Measurements from ENCODE around the gene CAMK2A.

The CAMK2A gene

DNA sequence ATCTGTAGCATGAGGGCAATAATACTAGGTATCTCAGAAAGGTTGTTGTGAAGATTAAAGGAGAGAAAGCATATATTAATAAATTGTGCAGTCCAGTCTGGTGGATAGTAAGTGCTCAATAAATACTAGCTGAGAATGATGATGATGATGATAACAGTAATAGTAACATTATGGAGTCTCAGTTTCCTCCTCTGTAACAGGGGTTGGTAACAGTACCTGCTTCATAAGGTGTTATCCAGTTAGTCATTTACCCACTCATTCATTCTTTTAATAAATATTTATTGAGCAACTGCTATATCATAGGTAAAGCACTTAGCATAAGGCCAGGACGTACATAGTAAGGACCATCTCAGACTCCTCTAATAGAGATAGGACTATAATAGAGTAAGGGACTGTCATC lies 92.1 kb downstream of the CAMK2A start:
- TF ChIP-seq, protein P1, sequence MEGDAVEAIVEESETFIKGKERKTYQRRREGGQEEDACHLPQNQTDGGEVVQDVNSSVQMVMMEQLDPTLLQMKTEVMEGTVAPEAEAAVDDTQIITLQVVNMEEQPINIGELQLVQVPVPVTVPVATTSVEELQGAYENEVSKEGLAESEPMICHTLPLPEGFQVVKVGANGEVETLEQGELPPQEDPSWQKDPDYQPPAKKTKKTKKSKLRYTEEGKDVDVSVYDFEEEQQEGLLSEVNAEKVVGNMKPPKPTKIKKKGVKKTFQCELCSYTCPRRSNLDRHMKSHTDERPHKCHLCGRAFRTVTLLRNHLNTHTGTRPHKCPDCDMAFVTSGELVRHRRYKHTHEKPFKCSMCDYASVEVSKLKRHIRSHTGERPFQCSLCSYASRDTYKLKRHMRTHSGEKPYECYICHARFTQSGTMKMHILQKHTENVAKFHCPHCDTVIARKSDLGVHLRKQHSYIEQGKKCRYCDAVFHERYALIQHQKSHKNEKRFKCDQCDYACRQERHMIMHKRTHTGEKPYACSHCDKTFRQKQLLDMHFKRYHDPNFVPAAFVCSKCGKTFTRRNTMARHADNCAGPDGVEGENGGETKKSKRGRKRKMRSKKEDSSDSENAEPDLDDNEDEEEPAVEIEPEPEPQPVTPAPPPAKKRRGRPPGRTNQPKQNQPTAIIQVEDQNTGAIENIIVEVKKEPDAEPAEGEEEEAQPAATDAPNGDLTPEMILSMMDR (conservative IDR thresholded peaks at IDR 0.05; ENCODE audit: low read depth, low read length) = no peak
- H3K4me3 ChIP-seq (ENCODE audit: low read length) = no peak overlapping the region
- DNase-seq (ENCODE audit: low read depth) = no peak

DNA sequence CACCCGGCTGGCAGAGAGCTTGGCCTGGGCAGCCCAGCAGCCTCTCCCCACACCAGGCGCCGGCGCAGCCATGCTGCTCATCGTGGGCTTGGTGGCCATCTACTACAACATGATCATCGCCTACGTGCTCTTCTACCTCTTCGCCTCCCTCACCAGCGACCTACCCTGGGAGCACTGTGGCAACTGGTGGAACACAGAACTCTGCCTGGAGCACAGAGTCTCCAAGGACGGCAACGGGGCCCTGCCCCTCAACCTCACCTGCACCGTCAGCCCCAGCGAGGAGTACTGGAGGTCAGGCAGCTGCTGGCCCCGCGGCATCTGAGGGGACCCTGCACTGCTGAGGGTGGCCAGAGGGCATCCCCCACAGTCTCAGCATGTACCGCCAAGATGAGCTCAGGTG lies 92.6 kb downstream of the CAMK2A start:
- no peak overlapping the region for H3K4me3 ChIP-seq (ENCODE audit: low read length)
- no peak for DNase-seq (ENCODE audit: low read depth)
- TF ChIP-seq, protein P1 (conservative IDR thresholded peaks at IDR 0.05; ENCODE audit: low read depth, low read length) = no peak

DNA sequence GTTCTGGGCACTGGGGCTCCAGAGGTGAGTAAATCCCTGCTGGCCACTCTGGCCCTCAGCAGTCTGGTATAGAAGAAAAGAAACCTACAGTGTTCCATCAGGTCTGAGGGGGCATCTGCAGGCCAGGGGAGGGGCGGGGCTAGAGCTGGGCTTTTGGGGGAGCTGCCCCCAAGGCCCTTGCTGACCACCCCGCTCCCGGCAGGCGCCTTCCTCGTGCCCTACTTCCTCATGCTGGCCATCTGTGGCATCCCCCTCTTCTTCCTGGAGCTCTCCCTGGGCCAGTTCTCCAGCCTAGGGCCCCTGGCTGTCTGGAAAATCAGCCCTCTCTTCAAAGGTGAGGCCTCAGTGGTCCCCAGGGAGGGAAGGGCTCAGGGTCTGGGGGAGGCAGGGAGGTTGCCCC lies 93.1 kb downstream of the CAMK2A start:
- TF ChIP-seq, protein P1 (conservative IDR thresholded peaks at IDR 0.05; ENCODE audit: low read depth, low read length) = no peak
- no peak for DNase-seq (ENCODE audit: low read depth)
- no peak overlapping the region for H3K4me3 ChIP-seq (ENCODE audit: low read length)

DNA sequence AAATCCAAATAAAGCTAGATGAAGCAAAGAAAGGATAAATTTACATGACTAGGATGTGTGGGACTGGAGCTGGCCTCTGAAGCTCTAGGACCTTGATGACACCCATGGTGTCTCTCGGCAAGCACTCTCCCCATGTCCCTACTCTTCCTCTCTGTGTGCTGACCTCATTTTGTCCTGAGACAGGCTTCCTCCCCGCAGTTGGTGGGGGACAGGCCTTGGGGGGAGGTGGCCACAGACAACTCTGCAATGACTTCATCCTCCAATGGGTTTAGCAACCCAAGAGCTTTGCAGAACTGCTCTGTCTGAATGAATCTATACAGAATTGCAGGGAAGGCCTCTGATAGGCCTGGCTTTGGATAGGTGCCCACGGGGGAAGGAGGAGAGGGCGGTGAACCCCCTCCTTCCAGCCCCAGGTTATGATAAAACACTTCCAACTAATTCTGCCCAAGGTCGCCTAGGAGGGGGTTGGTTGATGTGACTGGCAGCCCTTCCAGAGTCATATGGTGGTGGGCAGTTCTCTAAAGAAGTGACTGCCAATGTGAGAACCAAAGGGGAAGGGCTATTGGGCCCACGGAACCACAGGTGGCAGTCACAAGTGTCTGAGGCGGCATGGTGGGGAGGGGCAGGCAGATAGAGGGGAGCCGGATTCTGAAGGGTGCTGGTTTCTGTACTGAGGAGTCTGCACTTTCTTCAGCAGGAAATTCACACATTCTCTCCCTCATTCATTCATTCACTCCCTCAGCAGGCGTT lies 93.7 kb downstream of the CAMK2A start:
- no peak overlapping the region for H3K4me3 ChIP-seq (ENCODE audit: low read length)
- TF ChIP-seq, protein P1 (conservative IDR thresholded peaks at IDR 0.05; ENCODE audit: low read depth, low read length) = no peak
- DNase-seq (ENCODE audit: low read depth) = no peak

DNA sequence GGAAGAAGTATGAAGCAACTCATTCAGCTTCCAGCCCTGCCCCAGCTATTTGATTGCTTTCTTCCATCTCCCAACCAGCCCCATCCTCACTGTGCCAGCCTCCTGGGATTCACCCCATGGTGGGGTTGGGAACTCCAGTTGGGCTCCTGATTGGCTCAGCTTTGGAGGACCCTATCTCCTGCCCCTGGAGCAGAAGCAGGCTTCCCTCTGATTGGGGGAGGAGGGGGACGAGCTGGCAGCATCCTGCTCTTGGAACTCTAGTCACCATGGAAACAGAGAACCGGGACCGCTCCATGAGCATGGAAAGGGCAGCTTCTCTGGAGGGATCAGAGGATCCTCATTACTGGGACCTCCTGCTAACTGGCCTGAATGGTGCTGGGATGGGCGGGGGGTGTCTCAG lies 97.1 kb downstream of the CAMK2A start:
- no peak for DNase-seq (ENCODE audit: low read depth)
- no peak overlapping the region for H3K4me3 ChIP-seq (ENCODE audit: low read length)
- TF ChIP-seq, protein P1 (conservative IDR thresholded peaks at IDR 0.05; ENCODE audit: low read depth, low read length) = no peak

DNA sequence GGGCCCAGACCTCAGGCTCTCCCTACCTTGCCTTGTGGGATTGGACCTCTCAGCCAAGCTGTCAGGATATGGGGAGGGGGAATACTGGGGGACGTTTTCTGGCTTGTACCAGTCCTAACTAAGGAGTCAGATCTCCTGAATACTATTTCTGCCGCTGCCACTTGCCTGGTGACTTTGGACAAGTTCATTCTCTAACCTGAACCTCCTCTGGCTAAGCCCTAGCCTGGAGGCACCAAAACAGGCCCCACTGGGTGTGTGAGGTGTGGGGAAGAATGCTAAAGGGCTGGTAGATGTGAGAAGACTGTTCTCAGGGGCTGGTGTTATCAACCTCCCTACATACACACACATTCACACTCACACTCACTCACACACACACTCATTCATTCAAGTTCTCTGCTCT lies 98.6 kb downstream of the CAMK2A start:
- H3K4me3 ChIP-seq (ENCODE audit: low read length) = no peak overlapping the region
- no peak for DNase-seq (ENCODE audit: low read depth)
- TF ChIP-seq, protein P1 (conservative IDR thresholded peaks at IDR 0.05; ENCODE audit: low read depth, low read length) = no peak

DNA sequence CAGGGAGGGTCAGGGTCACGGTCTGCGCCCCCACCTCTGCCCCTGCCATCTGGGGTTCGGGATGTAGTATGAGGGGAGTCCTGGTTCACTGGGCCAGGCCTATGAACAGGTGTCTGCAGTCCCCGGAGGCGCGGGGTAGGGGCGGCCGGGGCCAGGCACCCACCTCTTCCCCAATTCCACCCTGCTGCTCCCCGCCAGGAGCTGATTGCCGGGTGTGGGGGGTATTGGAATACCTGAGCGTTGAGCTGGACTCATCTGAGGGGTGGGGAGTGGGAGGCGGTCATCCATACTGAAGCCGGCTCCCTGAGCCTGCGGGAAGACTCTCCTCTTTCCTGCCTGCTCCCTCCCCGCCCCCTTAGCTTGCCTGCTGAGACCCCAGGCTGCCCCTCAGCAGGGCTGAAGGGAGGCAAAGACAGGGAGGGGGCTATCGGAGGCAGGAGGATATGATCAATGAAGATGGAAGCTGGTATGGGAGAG lies 99.0 kb downstream of the CAMK2A start:
- no peak overlapping the region for H3K4me3 ChIP-seq (ENCODE audit: low read length)
- TF ChIP-seq, protein P1 (conservative IDR thresholded peaks at IDR 0.05; ENCODE audit: low read depth, low read length) = no peak
- no peak for DNase-seq (ENCODE audit: low read depth)

Data from retinal pigment epithelial cell (primary cell).